ENCODE data around the gene PPP2R5C. TPM values are rescaled to one million over a fixed set of nuclear protein-coding genes. Genes with fewer than 3 reads are reported as not detected.

Gene PPP2R5C
- total RNA-seq, 1 experiment from 2014 or later = 93.0 TPM

GRCh38 chr14:101894365-101895081 lies 133.0 kb downstream of the PPP2R5C start:
- Histone ChIP-seq H3K9ac (ENCODE audit: extremely low read depth, insufficient read length, low read length) (no peak overlapping the region), H4K20me1 (ENCODE audit: control insufficient read depth, insufficient read depth, insufficient read length) (no peaks in the 10 kb centered on the region), H3T11ph (ENCODE audit: low read length) (no peak overlapping the region), H4K5ac (ENCODE audit: insufficient read length, low read depth, low read length) (no peak overlapping the region), H3K23me2 (ENCODE audit: insufficient read length, low read depth, low read length, poor library complexity, severe bottlenecking) (no peaks in the 10 kb centered on the region), H4K8ac (replicated peaks; ENCODE audit: insufficient read length, low read depth, low read length) (no peak overlapping the region), H2BK15ac (ENCODE audit: low read depth, low read length) (no peak overlapping the region), H2BK12ac (ENCODE audit: insufficient read length, low read depth, low read length) (no peak overlapping the region), H3K4me2 (ENCODE audit: insufficient read depth, insufficient read length, low read length) (no peak overlapping the region), H2BK5ac (ENCODE audit: insufficient read length, low read length) (no peak overlapping the region), H4K91ac (ENCODE audit: insufficient read length, low read depth, low read length) (no peak overlapping the region), H2AK5ac (ENCODE audit: insufficient read length, low read length) (no peak overlapping the region), H2AFZ (ENCODE audit: low read length) (no peak overlapping the region), H3K18ac (ENCODE audit: insufficient read length, low read depth, low read length) (no peak overlapping the region), H2BK120ac (ENCODE audit: low read depth, low read length, poor library complexity, severe bottlenecking) (no peak overlapping the region), H3K14ac (ENCODE audit: insufficient read depth, low read length) (no peak overlapping the region), H3K27me3 (ENCODE audit: insufficient read depth, low read length) (no peaks in the 10 kb centered on the region), H3K9me3 (ENCODE audit: control insufficient read depth, low read depth, low read length) (no peaks in the 10 kb centered on the region), H3K4ac (ENCODE audit: low read depth, low read length) (no peak overlapping the region), H2BK20ac (ENCODE audit: low read depth, low read length, poor library complexity, severe bottlenecking) (no peak overlapping the region), H3K27ac (ENCODE audit: insufficient read length, low read depth, low read length) (no peak overlapping the region), H3K56ac (ENCODE audit: insufficient read length, low read depth, low read length) (no peak overlapping the region), H3K23ac (ENCODE audit: insufficient read length, low read depth, low read length) (no peak overlapping the region), H3K4me1 (ENCODE audit: insufficient read depth, low read length) (no peaks in the 10 kb centered on the region), H3K79me2 (ENCODE audit: insufficient read depth, low read length) (no peaks in the 10 kb centered on the region), H3K79me1 (ENCODE audit: insufficient read depth, low read depth, low read length, poor library complexity, severe bottlenecking) (no peaks in the 10 kb centered on the region)
- H3K4me3 Mint-ChIP-seq = no peak overlapping the region
- no CpG with 5 or more reads among the region's 12 CpGs for whole genome bisulfite sequencing (ENCODE audit: extremely low coverage, insufficient read length, low lambda C conversion rate)
- H3K36me3 Mint-ChIP-seq (ENCODE audit: insufficient read depth in 1 of 3, low read depth in 3 of 3) = peaks cover 17 to 49% (median 48%) of the 10 kb centered on the region in 3 experiments; a peak in 6 of 7 replicates
- H3K9me3 Mint-ChIP-seq = no peaks in the 10 kb centered on the region
- H3K27me3 Mint-ChIP-seq (ENCODE audit: low read depth) = no peaks in the 10 kb centered on the region
- H3K4me1 Mint-ChIP-seq = no peaks in the 10 kb centered on the region
- no peak overlapping the region for H3K27ac Mint-ChIP-seq
- no peak for TF ChIP-seq CTCF (conservative IDR thresholded peaks at IDR 0.05)
- no peak for DNase-seq
